HS-27A (cell line): ENCODE measurements around the gene UBL5.
"Not testable (repeated sequence)": the region's sequence is repeated elsewhere in the genome, so short reads cannot be mapped to it uniquely, and the experiment has no call there.

Experiments
- DNase-seq: peaks from one replicate; pipeline ENCODE4 v3.0.0-alpha.2; 2012; ENCODE audit warnings: low read depth, missing footprints

The UBL5 gene

DNA sequence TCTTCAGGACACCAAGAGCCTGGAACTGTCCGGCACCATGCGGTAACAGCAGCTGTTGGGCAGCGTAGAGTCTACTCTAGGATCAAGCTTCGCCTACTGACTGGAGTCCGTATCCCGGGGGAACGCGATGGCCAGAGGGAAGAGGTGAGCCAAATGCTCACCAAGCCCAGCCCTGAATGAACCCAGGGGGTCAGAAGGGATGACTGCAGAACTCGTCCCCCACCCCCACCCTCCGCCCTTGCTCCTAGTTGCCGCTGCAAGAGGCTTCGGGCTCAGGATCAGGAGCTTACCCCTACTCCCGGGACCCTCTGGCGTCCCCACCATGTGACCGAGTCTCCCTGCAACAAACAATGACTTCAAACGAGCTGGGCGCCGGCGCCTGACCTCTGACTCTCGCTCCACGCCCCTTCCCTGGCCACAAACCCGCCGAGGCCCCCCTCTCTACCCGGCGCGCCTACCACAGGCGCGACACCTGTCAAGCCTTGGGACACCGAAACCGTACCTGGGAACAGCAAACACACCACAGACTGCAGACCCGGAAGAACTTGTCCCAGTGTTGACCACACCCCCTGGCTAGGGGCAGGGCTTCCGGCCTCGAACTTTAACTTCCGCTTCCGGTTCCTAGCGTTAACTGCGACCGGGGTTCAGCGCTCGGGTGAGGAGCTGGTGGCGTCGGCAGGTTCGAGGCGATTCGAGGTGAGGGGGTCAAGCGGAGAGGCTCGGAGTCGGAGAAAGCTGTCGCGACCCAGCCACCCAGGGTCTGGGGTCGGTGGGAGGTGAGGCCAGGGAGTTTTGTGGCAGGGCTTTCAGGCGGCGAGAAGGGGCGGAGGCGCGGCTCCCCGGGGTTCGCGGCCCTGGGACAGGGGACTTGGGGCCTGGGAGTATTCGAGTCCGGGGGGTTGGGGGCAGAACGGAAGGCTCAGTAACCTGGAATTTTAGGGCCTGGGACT, at the start of gene UBL5:
Gene UBL5 (plus strand): TSS at position 630 of the 950 bp plus-strand sequence. CDS start 420 bp downstream, outside the sequence.
- peak; percentile 60 for DNase-seq

DNA sequence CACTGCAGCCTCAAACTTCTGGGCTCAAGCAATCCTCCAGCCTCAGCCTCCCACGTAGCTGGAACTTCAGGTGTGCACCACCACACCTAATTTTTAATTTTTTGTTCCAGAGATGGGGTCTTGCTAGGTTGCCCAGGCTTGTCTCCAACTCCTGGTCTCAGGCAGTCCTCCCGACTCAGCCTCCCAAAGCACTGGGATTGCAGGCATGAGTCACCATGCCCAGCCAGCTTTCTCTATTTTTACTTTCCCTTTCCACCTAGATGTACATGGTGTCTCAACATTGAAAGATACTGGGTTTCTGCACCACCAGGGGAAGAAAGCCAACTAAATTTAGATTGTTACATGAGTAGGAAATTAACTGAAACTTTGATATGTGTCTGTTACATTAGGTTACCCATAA, 45.4 kb upstream of the UBL5 start:
- DNase-seq, result no peak

DNA sequence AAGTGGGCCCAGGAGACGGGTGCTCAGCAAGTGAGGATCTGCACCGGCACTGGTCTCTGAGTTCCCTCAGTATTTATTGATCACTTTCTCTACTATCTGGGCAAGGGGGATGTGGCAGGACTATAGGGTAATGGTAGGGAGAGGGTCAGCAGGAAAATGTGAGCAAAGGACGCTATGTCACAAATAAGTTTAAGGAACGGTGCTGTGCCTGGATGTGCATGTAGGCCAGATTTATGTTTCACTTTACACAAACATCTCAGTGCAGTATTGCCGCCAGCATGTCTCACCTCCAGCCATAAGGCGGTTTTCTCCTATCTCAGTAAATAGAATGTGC, 43.6 kb upstream of the UBL5 start:
- not testable (repeated sequence) for DNase-seq

GRCh38 chr19:9785367-9786331, 42.1 kb upstream of the UBL5 start:
- DNase-seq, result peak; percentile 47

- no peak for DNase-seq
Measured at GRCh38 chr19:9786342-9786741, 41.4 kb upstream of the UBL5 start.

DNA sequence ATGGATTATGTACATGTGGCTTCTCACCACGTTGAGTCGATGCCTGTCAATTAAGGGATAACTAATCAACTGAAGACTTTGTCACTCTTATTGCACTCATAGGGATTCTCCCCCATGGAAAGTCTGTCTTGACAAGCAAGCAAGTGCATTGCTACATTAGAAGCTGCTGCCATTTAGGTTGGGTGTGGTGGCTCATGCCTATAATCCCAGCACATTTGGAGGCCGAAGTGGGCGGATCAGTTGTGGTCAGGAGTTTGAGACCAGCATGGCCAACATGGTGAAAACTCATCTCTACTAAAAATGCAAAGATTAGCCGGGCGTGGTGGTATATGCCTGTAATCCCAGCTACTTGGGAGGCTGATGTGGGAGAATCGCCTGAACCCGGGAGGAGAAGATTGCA, 40.9 kb upstream of the UBL5 start:
- DNase-seq, result no peak

- not testable (repeated sequence) for DNase-seq
Measured at GRCh38 chr19:9788604-9789003, 39.1 kb upstream of the UBL5 start.

DNA sequence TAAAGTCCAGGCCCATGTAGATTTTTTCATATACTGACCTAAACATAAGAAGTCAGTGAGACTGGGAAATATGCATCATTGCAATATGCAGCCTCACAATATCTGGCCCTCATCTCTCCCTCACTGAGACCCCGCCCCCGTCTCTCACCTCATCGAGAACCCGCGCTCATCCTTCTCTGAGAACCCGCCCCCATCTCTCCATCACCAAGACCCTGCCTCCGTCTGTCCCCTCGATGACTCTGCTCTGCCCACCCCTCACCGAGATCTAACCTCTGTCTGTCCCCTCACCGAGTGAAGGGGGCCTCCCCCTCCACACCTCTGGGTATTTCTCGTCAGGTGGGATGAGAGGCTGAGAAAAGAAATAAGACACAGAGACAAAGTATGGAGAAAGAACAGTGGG, 38.7 kb upstream of the UBL5 start:
- DNase-seq, result no peak

DNA sequence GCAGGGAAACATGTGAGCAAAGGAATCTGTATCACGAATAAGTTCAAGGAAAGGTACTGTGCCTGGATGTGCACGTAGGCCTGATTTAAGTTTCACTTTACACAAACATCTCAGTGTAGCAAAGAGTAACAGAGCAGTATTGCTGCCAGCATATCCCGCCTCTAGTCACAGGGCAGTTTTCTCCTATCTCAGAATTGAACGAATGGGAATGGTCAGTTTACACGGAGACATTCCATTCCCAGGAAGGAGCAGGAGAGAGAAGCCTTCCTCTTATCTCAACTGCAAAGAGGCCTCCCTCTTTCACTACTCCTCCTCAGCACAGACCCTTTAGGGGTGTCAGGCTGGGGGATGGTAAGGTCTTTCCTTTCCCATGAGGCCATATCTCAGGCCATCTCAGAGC, 38.1 kb upstream of the UBL5 start:
- not testable (repeated sequence) for DNase-seq

DNA sequence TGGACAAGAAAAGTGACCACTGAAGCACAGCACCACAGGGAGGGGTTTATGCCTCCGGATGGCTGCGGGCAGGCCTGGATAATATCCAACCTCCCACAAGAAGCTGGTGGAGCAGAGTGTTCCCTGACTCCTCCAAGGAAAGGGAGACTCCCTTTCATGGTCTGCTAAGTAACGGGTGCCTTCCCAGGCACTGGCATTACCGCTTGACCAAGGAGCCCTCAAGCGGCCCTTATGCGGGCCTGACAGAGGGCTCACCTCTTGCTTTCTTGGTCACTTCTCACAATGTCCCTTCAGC, 36.7 kb upstream of the UBL5 start:
- DNase-seq, result not testable (repeated sequence)

- DNase-seq, result peak; percentile 65
Measured at GRCh38 chr19:9791552-9792205, 36.0 kb upstream of the UBL5 start.

DNA sequence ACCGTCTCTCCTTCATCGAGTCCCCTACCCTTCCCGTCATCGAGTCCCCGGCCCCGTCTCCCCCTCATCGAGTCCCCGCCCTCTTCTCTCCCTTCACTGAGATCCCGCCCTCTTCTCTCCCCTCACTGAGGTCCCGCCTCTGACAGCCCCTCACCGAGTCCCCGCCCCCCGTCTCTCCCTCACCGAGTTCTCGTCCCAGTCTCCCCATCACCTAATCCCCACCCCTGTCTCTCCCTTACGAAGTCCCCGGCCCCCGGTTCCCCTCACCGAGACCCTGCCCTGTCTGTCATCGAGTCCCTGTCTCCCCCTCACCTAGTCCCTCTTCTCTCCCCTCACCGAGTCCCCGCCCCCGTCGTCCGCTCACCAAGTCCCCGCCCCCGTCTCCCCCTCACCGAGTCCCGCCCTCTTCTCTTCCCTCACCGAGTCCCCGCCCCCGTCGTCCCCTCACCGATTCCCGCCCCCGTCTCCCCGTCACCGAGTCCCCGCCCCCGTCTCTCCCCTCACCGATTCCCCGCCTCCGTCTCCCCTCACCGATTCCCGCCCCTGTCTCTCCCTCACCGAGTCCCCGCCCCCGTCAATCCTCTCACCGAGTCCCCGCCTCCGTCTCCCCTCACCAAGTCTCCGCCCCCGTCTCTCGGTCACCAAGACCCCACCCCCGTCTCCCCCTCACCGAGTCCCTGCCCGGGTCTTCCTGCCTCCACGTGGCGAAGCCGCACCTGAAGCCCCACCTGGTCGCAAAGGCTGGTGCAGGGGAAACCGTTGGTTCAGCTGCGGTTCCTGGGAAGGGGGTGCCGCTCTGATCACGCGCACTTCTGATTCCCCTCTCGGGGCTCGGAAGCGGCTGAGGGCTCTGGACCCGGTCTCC, 35.3 kb upstream of the UBL5 start:
- peak; percentile 31 for DNase-seq

DNA sequence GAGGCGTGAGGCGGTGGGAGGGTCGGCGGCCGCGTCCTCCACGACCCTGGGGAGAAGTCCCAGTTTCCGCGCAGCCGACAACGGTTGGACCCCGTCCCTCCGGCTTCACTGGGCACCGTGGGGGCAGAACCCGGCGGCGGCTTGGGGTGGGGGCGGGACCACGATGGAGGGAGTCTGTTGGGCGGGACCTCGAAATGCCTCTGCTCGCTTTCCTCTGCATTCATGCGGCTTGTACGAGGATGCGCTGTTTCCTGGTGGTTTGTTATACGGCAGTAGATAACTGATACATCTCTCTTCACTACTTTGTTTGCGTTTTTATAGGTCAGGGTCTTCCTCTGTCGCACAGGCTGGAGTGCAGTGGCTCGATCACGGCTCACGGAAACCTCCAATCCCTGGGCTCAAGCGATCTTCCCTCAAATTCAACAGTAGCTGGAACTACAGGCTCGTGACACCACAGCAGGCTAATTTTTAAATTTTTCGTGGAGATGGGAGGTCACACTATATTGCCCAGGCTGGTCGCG, 34.6 kb upstream of the UBL5 start:
- DNase-seq, result no peak

GRCh38 chr19:9796113-9796773, 31.5 kb upstream of the UBL5 start:
- peak; percentile 73 for DNase-seq

GRCh38 chr19:9797871-9798270, 29.8 kb upstream of the UBL5 start:
- no peak for DNase-seq

DNA sequence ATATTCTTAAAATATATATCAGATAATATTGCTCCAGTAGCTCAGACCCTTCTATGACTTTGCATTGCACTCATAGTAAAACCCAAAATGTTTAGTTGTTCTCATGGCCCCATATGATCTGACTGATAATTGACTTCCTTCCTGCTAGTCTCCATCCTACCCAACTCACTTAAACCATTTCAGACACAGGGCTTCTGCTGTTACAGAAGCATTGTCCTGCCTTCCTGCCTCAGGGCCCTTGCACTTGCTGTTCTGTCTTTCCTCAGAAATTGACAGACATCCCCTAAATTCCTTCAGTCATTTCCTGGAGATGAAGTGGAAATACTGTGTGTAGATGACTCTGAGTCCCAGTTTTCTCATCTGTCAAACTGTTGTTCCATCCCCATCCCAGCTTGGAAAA, 28.6 kb upstream of the UBL5 start:
- no peak for DNase-seq

DNA sequence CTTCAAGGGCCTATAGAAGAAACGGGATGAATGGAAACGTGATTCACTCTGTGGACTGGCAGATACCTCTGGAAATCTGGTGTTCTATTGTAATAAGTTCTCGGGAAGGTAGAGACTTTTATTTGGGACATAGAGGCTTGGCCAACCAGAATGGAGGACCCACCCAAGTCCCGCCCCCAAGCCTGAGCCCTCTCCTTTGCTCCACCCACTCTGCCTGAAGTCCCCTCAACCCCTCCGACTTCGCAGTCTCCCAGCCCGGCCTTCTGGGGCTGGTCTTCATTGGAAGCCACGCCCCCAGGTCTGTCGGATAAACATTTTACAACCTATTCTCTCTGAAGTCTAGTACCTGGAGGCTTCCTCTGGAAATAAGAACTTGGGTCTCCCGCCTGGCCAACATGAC, 25.7 kb upstream of the UBL5 start:
- no peak for DNase-seq

DNA sequence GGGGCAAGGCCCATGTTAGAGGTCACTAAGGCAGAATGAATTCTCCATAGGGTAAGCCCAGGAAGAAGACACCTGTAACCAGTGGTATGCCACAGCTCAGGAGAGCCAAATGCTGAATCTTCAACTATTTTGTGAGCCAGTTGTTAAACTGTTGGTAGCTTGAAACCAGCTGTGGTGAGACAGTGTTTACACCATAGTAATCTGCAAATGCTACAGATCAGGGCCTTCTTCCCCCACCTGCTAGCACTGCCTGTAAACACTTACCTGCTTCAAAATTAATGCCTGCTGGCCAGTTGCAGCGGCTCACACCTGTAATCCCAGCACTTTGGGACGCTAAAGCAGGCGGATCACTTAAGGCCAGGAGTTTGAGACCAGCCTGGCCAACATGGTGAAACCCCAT, 20.9 kb upstream of the UBL5 start:
- DNase-seq, result no peak

DNA sequence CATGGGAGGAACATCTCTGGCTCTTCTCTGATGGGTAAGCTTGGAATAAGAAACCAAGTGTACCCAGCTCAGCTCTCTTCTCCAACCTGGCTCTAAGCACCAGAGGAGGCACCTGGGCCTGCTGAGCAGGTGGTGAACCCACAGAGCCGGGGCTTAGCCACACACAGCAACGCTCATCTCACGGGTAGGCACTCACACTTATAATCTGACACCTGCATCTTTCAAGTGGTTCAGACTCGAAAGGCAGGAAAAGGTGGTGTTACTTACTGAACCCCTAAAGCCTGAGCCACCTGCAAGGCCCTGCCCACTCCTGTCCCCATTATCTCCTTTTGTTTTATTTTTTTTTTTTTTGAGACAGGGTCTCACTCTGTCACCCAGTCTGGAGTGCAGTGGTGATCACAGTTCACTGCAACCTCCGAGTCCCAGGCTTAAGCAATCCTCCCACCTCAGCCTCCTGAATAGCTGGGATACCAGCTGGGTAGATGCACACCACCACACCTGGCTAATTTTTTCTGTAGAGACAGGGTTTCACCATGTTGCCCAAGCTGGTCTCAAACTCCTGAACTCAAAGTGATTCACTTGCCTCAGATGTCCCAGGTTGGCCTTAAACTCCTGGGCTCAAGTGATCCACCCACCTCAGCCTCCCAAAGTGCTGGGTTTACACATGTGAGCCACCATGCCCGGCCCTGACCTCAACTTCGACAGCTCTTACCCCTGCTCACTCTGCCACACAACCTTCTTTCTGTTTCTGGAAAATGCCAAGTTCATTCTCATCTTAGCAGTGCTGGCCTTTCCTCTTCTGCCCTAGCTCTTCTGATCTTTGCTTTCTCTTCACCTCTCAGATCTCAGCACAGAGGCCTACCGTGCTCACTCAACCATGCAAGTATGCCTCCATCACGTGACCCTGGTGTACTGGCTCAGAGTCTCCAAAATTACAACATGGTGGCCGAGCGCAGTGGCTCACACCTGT, 18.6 kb upstream of the UBL5 start:
- no peak for DNase-seq
